Measurements from ENCODE around the gene ATP6V1F.

Gene ATP6V1F

GRCh38 chr7:128827248-128827958, 35.3 kb upstream of the ATP6V1F start:
- Histone ChIP-seq H3K4me1 (ENCODE audit: insufficient read depth, insufficient read length) (peaks cover 14% of the 10 kb centered on the region), H3K36me3 (ENCODE audit: insufficient read depth, insufficient read length, low read length) (peaks cover 12% of the 10 kb centered on the region), H3K4me3 (ENCODE audit: insufficient read length, low read depth) (no peak overlapping the region), H3K27me3 (ENCODE audit: insufficient read depth, insufficient read length) (no peaks in the 10 kb centered on the region), H3K9ac (ENCODE audit: insufficient read length, low read depth) (no peak overlapping the region), H3K9me3 (ENCODE audit: insufficient read depth, low read length) (no peaks in the 10 kb centered on the region)
- no peak for TF ChIP-seq ZNF274 (IDR thresholded peaks at IDR 0.05; ENCODE audit: low read depth, low read length)
- TF ChIP-seq YY1 (IDR thresholded peaks at IDR 0.05; ENCODE audit: insufficient read depth, insufficient read length): no peak
- no peak for TF ChIP-seq SUZ12 (IDR thresholded peaks at IDR 0.05; ENCODE audit: extremely low read depth, insufficient read depth, insufficient read length)
- DNase-seq (ENCODE audit: low read depth, low spot score): no peak

- TF ChIP-seq YY1 (IDR thresholded peaks at IDR 0.05; ENCODE audit: insufficient read depth, insufficient read length) (no peak), ZNF274 (IDR thresholded peaks at IDR 0.05; ENCODE audit: low read depth, low read length) (no peak), SUZ12 (IDR thresholded peaks at IDR 0.05; ENCODE audit: extremely low read depth, insufficient read depth, insufficient read length) (no peak)
- Histone ChIP-seq H3K36me3 (ENCODE audit: insufficient read depth, insufficient read length, low read length) (peaks cover 19% of the 10 kb centered on the region), H3K4me3 (ENCODE audit: insufficient read length, low read depth) (no peak overlapping the region), H3K4me1 (ENCODE audit: insufficient read depth, insufficient read length) (peaks cover 14% of the 10 kb centered on the region), H3K27me3 (ENCODE audit: insufficient read depth, insufficient read length) (no peaks in the 10 kb centered on the region), H3K9me3 (ENCODE audit: insufficient read depth, low read length) (no peaks in the 10 kb centered on the region), H3K9ac (ENCODE audit: insufficient read length, low read depth) (no peak overlapping the region)
- DNase-seq (ENCODE audit: low read depth, low spot score): no peak
Observed at GRCh38 chr7:128827971-128828711, 34.5 kb upstream of the ATP6V1F start.

- Histone ChIP-seq H3K4me1 (ENCODE audit: insufficient read depth, insufficient read length) (peaks cover 12% of the 10 kb centered on the region), H3K36me3 (ENCODE audit: insufficient read depth, insufficient read length, low read length) (peaks cover 27% of the 10 kb centered on the region), H3K9ac (ENCODE audit: insufficient read length, low read depth) (peak overlapping the region; percentile 56), H3K27me3 (ENCODE audit: insufficient read depth, insufficient read length) (no peaks in the 10 kb centered on the region), H3K9me3 (ENCODE audit: insufficient read depth, low read length) (no peaks in the 10 kb centered on the region), H3K4me3 (ENCODE audit: insufficient read length, low read depth) (peak overlapping the region; percentile 8)
- TF ChIP-seq ZNF274 (IDR thresholded peaks at IDR 0.05; ENCODE audit: low read depth, low read length) (no peak), YY1 (IDR thresholded peaks at IDR 0.05; ENCODE audit: insufficient read depth, insufficient read length) (no peak), SUZ12 (IDR thresholded peaks at IDR 0.05; ENCODE audit: extremely low read depth, insufficient read depth, insufficient read length) (no peak)
- no peak for DNase-seq (ENCODE audit: low read depth, low spot score)
Observed at GRCh38 chr7:128829391-128830166, 33.1 kb upstream of the ATP6V1F start.

GRCh38 chr7:128830231-128831177, 32.2 kb upstream of the ATP6V1F start, which contains the start of gene FLNC:
Gene FLNC (plus strand): TSS chr7:128830406. CDS start chr7:128830638, 232 bp downstream.
- H3K36me3 ChIP-seq (ENCODE audit: insufficient read depth, insufficient read length, low read length): peaks cover 36% of the 10 kb centered on the region
- peak within 1 kb of the TSS; percentile 96 for H3K9ac ChIP-seq (ENCODE audit: insufficient read length, low read depth)
- no peaks in the 10 kb centered on the region for H3K27me3 ChIP-seq (ENCODE audit: insufficient read depth, insufficient read length)
- no peaks in the 10 kb centered on the region for H3K9me3 ChIP-seq (ENCODE audit: insufficient read depth, low read length)
- no peak for DNase-seq (ENCODE audit: low read depth, low spot score)
- TF ChIP-seq YY1 (IDR thresholded peaks at IDR 0.05; ENCODE audit: insufficient read depth, insufficient read length): no peak
- no peak for TF ChIP-seq ZNF274 (IDR thresholded peaks at IDR 0.05; ENCODE audit: low read depth, low read length)
- TF ChIP-seq SUZ12 (IDR thresholded peaks at IDR 0.05; ENCODE audit: extremely low read depth, insufficient read depth, insufficient read length): no peak
- H3K4me1 ChIP-seq (ENCODE audit: insufficient read depth, insufficient read length): peaks cover 12% of the 10 kb centered on the region
- peak within 1 kb of the TSS; percentile 93 for H3K4me3 ChIP-seq (ENCODE audit: insufficient read length, low read depth)

DNA sequence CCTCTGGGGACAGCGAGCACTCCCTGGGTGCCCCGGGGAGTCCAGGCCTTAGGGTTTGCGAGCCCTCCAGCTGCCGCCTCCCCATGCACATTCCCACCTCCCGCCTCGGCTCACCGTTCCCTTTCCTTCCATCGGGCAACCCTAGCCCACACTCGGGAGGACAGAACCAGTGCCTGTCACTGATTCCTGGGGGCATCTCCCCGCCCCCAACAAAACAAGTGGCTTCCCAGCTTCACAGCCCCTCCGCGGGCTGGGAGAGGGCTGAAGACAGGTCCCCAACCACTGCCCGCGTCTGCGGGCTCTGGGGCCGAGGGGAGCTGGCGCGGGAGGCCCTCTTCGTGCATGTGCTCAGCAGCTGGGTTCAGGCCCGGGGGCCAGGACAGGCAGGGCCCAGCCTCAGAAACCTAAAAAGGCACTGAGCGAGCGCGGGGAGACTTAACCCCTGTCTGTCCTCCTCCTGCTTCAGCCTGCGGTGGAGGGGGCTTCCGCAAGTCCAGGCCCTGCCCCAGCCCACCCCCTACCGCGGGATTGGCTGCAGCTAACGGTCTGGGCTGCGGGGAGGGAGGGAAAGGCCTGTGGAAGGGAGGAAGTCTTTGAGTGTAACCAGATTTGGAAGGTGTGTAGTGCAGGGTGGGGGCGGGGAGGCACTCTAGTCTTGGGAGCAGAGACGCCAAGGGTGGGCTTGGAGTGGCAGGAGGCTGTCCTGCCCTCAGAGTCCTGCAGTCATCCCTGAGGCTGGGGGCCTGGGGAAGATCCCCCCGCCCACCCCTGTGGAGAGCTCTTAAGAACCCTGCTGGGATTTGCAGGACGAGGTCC, 31.3 kb upstream of the ATP6V1F start:
- peak; percentile 86 for DNase-seq (ENCODE audit: low read depth, low spot score)
- H3K9ac ChIP-seq (ENCODE audit: insufficient read length, low read depth): peak overlapping the region; percentile 96
- no peaks in the 10 kb centered on the region for H3K9me3 ChIP-seq (ENCODE audit: insufficient read depth, low read length)
- H3K4me1 ChIP-seq (ENCODE audit: insufficient read depth, insufficient read length): peaks cover 12% of the 10 kb centered on the region
- no peak for TF ChIP-seq YY1 (IDR thresholded peaks at IDR 0.05; ENCODE audit: insufficient read depth, insufficient read length)
- no peak for TF ChIP-seq ZNF274 (IDR thresholded peaks at IDR 0.05; ENCODE audit: low read depth, low read length)
- no peak for TF ChIP-seq SUZ12 (IDR thresholded peaks at IDR 0.05; ENCODE audit: extremely low read depth, insufficient read depth, insufficient read length)
- H3K4me3 ChIP-seq (ENCODE audit: insufficient read length, low read depth): peak overlapping the region; percentile 93
- H3K36me3 ChIP-seq (ENCODE audit: insufficient read depth, insufficient read length, low read length): peaks cover 45% of the 10 kb centered on the region
- no peaks in the 10 kb centered on the region for H3K27me3 ChIP-seq (ENCODE audit: insufficient read depth, insufficient read length)
